Endodermal cell (in vitro differentiated cells): ENCODE results near the gene NUAK2. TPM values are rescaled to one million over a fixed set of nuclear protein-coding genes. Genes with fewer than 3 reads are reported as not detected.

Experiments used
- DNase-seq: peaks from one replicate; pipeline ENCODE4 v3.0.0-alpha.2; 2017
- H3K27ac ChIP-seq: 2 replicates; pipeline ENCODE4 v1.5.1; 2013; ENCODE audit warnings: mild to moderate bottlenecking, low read depth, low read length, moderate library complexity
- H3K27me3 ChIP-seq: 2 replicates; pipeline ENCODE4 v1.6.1; 2013; ENCODE audit warnings: mild to moderate bottlenecking, low read length, moderate library complexity; ENCODE audit not compliant: insufficient read depth, control insufficient read depth, poor library complexity, severe bottlenecking
- H3K36me3 ChIP-seq: 2 replicates; pipeline ENCODE4 v1.7.0; 2013; ENCODE audit warnings: mild to moderate bottlenecking, low read length, moderate library complexity; ENCODE audit not compliant: control insufficient read depth, insufficient read depth
- H3K4me1 ChIP-seq: one replicate; pipeline ENCODE4 v1.7.0; 2013; ENCODE audit warnings: low read length; ENCODE audit not compliant: control insufficient read depth, insufficient read depth
- H3K4me3 ChIP-seq: 2 replicates; pipeline ENCODE4 v1.5.1; 2013; ENCODE audit warnings: mild to moderate bottlenecking, low read length, moderate library complexity
- H3K9ac ChIP-seq: 2 replicates; pipeline ENCODE4 v1.6.1; 2013; ENCODE audit warnings: mild to moderate bottlenecking, low read length, moderate library complexity; ENCODE audit not compliant: poor library complexity, severe bottlenecking; ENCODE audit errors: extremely low read depth
- H3K9me3 ChIP-seq: 2 replicates; pipeline ENCODE4 v1.6.1; 2013; ENCODE audit warnings: mild to moderate bottlenecking, low read length, moderate library complexity; ENCODE audit not compliant: control insufficient read depth
- H3K27ac Mint-ChIP-seq: 2 replicates; pipeline ENCODE4 v1.8.0; 2020; ENCODE audit warnings: mixed read lengths
- H3K27me3 Mint-ChIP-seq: 2 replicates; pipeline ENCODE4 v1.8.0; 2021; ENCODE audit warnings: mild to moderate bottlenecking, mixed read lengths; ENCODE audit not compliant: insufficient read depth
- H3K36me3 Mint-ChIP-seq: 2 replicates; pipeline ENCODE4 v1.8.0; 2020; ENCODE audit warnings: low read depth, mixed read lengths
- H3K4me1 Mint-ChIP-seq: 2 replicates; pipeline ENCODE4 v1.8.0; 2020; ENCODE audit warnings: mixed read lengths
- H3K4me3 Mint-ChIP-seq: 2 replicates; pipeline ENCODE4 v1.8.0; 2020; ENCODE audit warnings: mild to moderate bottlenecking, moderate library complexity, mixed read lengths
- H3K9me3 Mint-ChIP-seq: 2 replicates; pipeline ENCODE4 v1.8.0; 2020; ENCODE audit warnings: mild to moderate bottlenecking, mixed read lengths
- CTCF ChIP-seq: fragments of 200-600 bp; sonication (generic); conservative IDR thresholded peaks from 2 replicates; pipeline ENCODE4 v1.5.0; 2021; ENCODE audit warnings: antibody characterized with exemption, mild to moderate bottlenecking
- WGBS, 2 experiments: methylation state at CpG; one replicate each; pipeline versions ENCODE4 v1.1.5 to v1.1.7; 2013; ENCODE audit warnings: missing lambda C conversion rate in 2 of 2, mixed read lengths in 1 of 2; ENCODE audit not compliant: insufficient coverage in 1 of 2, insufficient read length in 1 of 2; 5-methylcytosine and 5-hydroxymethylcytosine counted together
- total RNA-seq, 2 donors: library from RNA; stranded (reverse); fragmentation: NEBNext Ultra II Directional in 1 of 2; extraction: Animal tissue kit (Norgen Biotek cat#: 25700) in 1 of 2; gene quantifications; 2 replicates in 1 of 2; 3 replicates in 1 of 2; pipeline ENCODE4 v1.2.1, GENCODE V29; 2021

The NUAK2 gene
- total RNA-seq, 2 donors from 2014 or later = 13.4 to 19.1 TPM

- H3K4me1 ChIP-seq = peaks cover 25% of the 10 kb centered on the region
- WGBS, 2 experiments = 96 to 98% methylated on average over 7 to 9 of the region's 9 CpGs
- H3K9ac ChIP-seq = no peak overlapping the region
- Mint-ChIP-seq H3K4me3 (no peak overlapping the region), H3K36me3 (no peaks in the 10 kb centered on the region), H3K9me3 (no peaks in the 10 kb centered on the region), H3K27me3 (no peaks in the 10 kb centered on the region), H3K27ac (peak overlapping the region; percentile 92), H3K4me1 (peaks cover 46% of the 10 kb centered on the region)
- H3K27me3 ChIP-seq = no peaks in the 10 kb centered on the region
- no peak overlapping the region for H3K27ac ChIP-seq
- DNase-seq = no peak
- no peaks in the 10 kb centered on the region for H3K36me3 ChIP-seq
- TF ChIP-seq CTCF = no peak
- H3K9me3 ChIP-seq = no peaks in the 10 kb centered on the region
- H3K4me3 ChIP-seq = no peak overlapping the region
Measured at GRCh38 chr1:205286335-205286950, 35.1 kb downstream of the NUAK2 start.

- no peak overlapping the region for H3K4me3 Mint-ChIP-seq
- Histone ChIP-seq H3K27me3 (no peaks in the 10 kb centered on the region), H3K9me3 (no peaks in the 10 kb centered on the region), H3K9ac (no peak overlapping the region), H3K36me3 (no peaks in the 10 kb centered on the region), H3K4me1 (peaks cover 25% of the 10 kb centered on the region), H3K4me3 (no peak overlapping the region), H3K27ac (peak overlapping the region; percentile 90)
- no peaks in the 10 kb centered on the region for H3K36me3 Mint-ChIP-seq
- 60 to 69% methylated on average over 5 to 12 of the region's 12 CpGs for WGBS, 2 experiments
- peaks cover 46% of the 10 kb centered on the region for H3K4me1 Mint-ChIP-seq
- H3K27ac Mint-ChIP-seq = peak overlapping the region; percentile 92
- DNase-seq = no peak
- no peaks in the 10 kb centered on the region for H3K27me3 Mint-ChIP-seq
- no peaks in the 10 kb centered on the region for H3K9me3 Mint-ChIP-seq
- no peak for TF ChIP-seq CTCF
Measured at GRCh38 chr1:205285381-205286101, 36.0 kb downstream of the NUAK2 start.

GRCh38 chr1:205284420-205285144 is 37.0 kb downstream of the NUAK2 start:
- H3K9ac ChIP-seq = peak overlapping the region; percentile 1
- no peaks in the 10 kb centered on the region for H3K27me3 ChIP-seq
- no peaks in the 10 kb centered on the region for H3K36me3 Mint-ChIP-seq
- no peak overlapping the region for H3K4me3 Mint-ChIP-seq
- peak; percentile 99 for DNase-seq
- peaks cover 46% of the 10 kb centered on the region for H3K4me1 Mint-ChIP-seq
- H3K27me3 Mint-ChIP-seq = no peaks in the 10 kb centered on the region
- no peaks in the 10 kb centered on the region for H3K9me3 Mint-ChIP-seq
- peaks cover 25% of the 10 kb centered on the region for H3K4me1 ChIP-seq
- H3K27ac Mint-ChIP-seq = peak overlapping the region; percentile 92
- no peaks in the 10 kb centered on the region for H3K36me3 ChIP-seq
- H3K4me3 ChIP-seq = no peak overlapping the region
- 64 to 73% methylated on average over 5 to 7 of the region's 7 CpGs for WGBS, 2 experiments
- TF ChIP-seq CTCF = no peak
- H3K9me3 ChIP-seq = no peaks in the 10 kb centered on the region
- H3K27ac ChIP-seq = peak overlapping the region; percentile 90
